ENCODE data around the gene ZNF649. TPM values are rescaled to one million over a fixed set of nuclear protein-coding genes. Genes with fewer than 3 reads are reported as not detected.

The ZNF649 gene
- total RNA-seq, 1 experiment from 2014 or later: 4.3 TPM

- no peak for ATAC-seq
- ChIA-PET CTCF (no interaction called here), POLR2A (no interaction called here)
- in situ Hi-C loops (cut with HindIII; ENCODE audit: low pct_unique_long_range_greater_than_20kb, low sequenced_read_pairs): no loop called here
- H3K4me3 ChIP-seq (ENCODE audit: low read depth in 2 of 2, low read length in 2 of 2): no peak overlapping the region
- peaks cover 52% of the 10 kb centered on the region for H3K9me3 ChIP-seq (ENCODE audit: control insufficient read depth, insufficient read depth, low read depth, low read length)
- H3K4me1 ChIP-seq (ENCODE audit: control insufficient read depth, insufficient read depth, low read length): no peaks in the 10 kb centered on the region
- no peak overlapping the region for H3K27ac ChIP-seq (ENCODE audit: low read length)
- no peaks in the 10 kb centered on the region for H3K27me3 ChIP-seq (ENCODE audit: control insufficient read depth, insufficient read depth, low read length)
- TF ChIP-seq POLR2AphosphoS5 (IDR thresholded peaks at IDR 0.05; ENCODE audit: low read depth, low read length) (no peak), TCF7L2 (IDR thresholded peaks at IDR 0.05; ENCODE audit: low read depth, low read length) (no peak), CTCF (IDR thresholded peaks at IDR 0.05) (no peak), SIN3A (IDR thresholded peaks at IDR 0.05; ENCODE audit: borderline replicate concordance, insufficient read depth, low read depth, low read length) (no peak), REST (IDR thresholded peaks at IDR 0.05; ENCODE audit: insufficient read depth in 1 of 2, low read depth in 2 of 2, low read length in 1 of 2) (no peak)
- H3K36me3 ChIP-seq (ENCODE audit: control insufficient read depth, insufficient read depth, low read length): no peaks in the 10 kb centered on the region; the same call in 1 of the 2 replicates
- DNase-seq (ENCODE audit: low read depth, low spot score): no peak
- intact Hi-C loops (cut with micrococcal nuclease; ENCODE audit: unreplicated experiment): no loop called here
- no TSS peak for BruUV-seq (replicated peaks)
These were observed 41.8 kb upstream of the ZNF649 start for GRCh38 chr19:51946602-51947001.

- no peaks in the 10 kb centered on the region for H3K27me3 ChIP-seq (ENCODE audit: control insufficient read depth, insufficient read depth, low read length)
- ChIA-PET CTCF (no interaction called here), POLR2A (no interaction called here)
- intact Hi-C loops (cut with micrococcal nuclease; ENCODE audit: unreplicated experiment): no loop called here
- no peaks in the 10 kb centered on the region for H3K4me1 ChIP-seq (ENCODE audit: control insufficient read depth, insufficient read depth, low read length)
- peaks cover 59% of the 10 kb centered on the region for H3K9me3 ChIP-seq (ENCODE audit: control insufficient read depth, insufficient read depth, low read depth, low read length)
- H3K27ac ChIP-seq (ENCODE audit: low read length): no peak overlapping the region
- in situ Hi-C loops (cut with HindIII; ENCODE audit: low pct_unique_long_range_greater_than_20kb, low sequenced_read_pairs): no loop called here
- no TSS peak for BruUV-seq (replicated peaks)
- no peak for ATAC-seq
- DNase-seq (ENCODE audit: low read depth, low spot score): no peak
- no peaks in the 10 kb centered on the region; the same call in 1 of the 2 replicates for H3K36me3 ChIP-seq (ENCODE audit: control insufficient read depth, insufficient read depth, low read length)
- no peak overlapping the region for H3K4me3 ChIP-seq (ENCODE audit: low read depth in 2 of 2, low read length in 2 of 2)
- no peak for TF ChIP-seq CTCF (IDR thresholded peaks at IDR 0.05)
- TF ChIP-seq POLR2AphosphoS5 (IDR thresholded peaks at IDR 0.05; ENCODE audit: low read depth, low read length): no peak
- TF ChIP-seq TCF7L2 (IDR thresholded peaks at IDR 0.05; ENCODE audit: low read depth, low read length): no peak
- no peak for TF ChIP-seq SIN3A (IDR thresholded peaks at IDR 0.05; ENCODE audit: borderline replicate concordance, insufficient read depth, low read depth, low read length)
- TF ChIP-seq REST (IDR thresholded peaks at IDR 0.05; ENCODE audit: insufficient read depth in 1 of 2, low read depth in 2 of 2, low read length in 1 of 2): no peak
These were observed 40.2 kb upstream of the ZNF649 start for GRCh38 chr19:51944798-51945552.

All from Panc1 (cell line).